ENCODE measurements around the gene SH3PXD2B.
"Not testable (repeated sequence)": the region's sequence is repeated elsewhere in the genome, so short reads cannot be mapped to it uniquely, and the experiment has no call there.

The SH3PXD2B gene

DNA sequence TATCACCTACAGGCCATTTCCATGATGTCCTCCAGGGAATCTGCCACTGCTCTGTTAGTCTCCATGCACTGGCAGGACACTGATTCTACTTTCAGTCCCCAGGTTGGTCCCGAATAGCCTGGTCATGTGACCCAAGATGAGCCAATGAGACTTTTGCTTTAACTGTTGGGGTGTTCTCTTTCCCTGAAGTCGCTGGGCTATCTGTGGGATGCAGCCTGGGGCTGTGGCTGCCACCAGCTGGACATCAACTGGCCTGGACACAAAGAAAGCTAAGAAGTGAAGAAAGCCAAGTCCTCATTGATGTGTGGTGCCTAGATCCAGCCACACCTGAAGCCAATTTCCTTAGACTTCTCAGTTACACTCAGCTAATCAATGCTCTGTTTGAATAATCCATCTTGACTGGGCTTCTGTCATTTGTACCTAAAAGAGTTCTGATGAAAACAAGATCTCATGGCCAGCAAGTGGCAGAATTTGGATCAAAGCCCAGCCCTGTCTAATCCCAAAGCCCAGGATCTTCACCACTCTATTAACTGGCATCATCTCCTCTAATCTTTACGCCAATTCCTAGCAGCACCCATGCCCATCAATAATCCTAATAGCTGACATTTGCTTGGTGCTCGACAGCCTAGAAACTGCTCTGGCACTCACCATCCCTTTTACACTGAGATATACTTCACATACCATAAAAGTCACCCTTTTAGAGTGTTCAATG, 37.0 kb downstream of the SH3PXD2B start:
- DNase-seq = no peak

- DNase-seq = no peak
Measured at GRCh38 chr5:172415362-172416275, 38.7 kb downstream of the SH3PXD2B start.

DNA sequence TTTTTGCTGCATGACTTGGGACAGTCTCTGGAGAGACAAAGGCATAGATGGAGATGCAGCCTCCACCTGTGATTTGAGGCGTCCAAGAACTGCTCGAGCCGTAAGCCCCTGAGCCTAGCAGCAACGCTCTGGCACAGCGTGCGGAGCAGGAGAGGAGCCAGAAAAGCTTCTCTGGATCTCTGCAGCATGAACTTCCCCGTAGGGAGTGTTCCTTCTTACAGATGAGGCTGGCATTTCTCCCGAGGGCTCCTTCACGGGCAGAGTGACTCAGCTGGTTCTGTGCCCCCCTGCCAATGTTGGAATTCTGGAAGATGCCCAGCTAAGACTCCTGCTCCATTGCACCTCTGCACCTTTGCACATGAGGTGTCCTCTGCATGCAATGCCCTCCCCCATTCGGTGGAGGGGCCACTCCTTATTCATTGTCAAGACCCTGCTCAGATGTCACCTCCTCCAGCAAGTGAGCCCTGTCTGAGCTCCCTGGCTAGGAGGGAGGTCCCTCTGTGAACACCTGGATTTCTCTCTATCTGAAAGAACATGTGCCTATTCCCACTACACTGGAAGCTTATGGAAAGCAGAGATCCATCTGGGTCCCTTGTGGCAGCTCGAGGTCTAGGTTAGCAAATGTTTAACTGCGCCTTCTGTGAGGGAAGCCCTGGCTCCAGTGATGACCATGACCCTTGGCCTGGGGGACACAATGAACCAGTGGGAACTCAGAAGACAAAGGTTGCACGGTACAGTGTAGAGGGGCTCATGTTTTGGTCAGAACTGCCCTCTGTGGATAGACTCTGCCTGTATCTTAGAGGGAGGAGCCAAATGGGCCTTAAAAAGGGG, 39.6 kb downstream of the SH3PXD2B start:
- DNase-seq = no peak

DNA sequence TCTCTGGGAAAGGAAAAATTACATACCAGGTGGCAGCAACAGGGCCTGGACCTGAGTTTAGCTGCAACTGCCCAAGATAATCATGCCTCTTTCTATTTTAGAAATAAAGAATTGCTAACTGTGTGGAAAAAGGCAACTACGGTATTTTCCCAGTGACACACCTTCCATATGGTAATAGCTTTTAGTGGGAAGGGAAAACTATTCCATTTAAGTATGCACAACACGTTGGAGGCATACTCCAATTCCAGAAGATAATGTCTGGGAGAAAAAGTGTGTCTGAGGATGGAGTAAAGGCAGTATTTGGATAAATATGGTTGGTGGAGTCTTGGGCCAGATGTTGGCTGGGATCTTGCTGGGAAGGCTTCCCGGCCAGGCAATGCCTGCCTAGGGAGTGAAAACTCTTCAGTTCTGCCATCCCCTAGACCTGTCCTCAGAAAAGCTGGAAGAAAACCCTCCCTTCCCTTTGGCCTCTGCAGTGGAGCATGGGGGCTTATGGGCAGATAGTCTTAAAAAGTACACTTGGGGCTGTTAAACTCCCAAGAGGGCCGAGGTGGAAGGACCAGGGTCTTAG, 40.6 kb downstream of the SH3PXD2B start:
- DNase-seq = no peak

DNA sequence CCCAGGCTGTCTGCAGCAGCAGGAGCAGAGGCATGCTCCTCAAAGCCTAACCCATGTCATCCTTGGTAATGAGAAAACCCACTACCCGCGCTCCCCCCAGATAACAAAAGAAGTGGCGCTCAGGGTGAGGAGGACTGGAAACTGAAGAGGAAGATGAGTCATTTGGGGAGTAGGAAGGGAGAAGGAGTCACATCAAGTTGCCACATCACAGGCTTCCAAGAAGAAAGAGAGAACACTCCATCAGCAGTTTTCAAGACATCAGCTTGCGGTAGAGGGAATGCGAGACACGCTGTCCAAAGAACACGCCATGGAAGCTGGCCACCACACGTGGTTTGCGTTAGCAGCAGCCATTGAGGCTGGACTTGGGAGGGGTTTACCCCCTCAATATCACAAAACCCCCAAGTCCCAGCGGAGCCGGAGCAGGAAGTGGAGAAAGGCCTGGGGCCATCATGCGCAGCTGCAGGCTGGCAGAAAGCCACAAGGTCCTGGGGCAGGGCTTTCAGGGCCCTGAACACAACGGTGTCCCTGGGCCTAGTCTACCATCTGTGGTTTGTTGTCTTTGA, 41.5 kb downstream of the SH3PXD2B start:
- no peak for DNase-seq

- DNase-seq = no peak
Measured at GRCh38 chr5:172411484-172412072, 42.7 kb downstream of the SH3PXD2B start.

- DNase-seq = no peak
Measured at GRCh38 chr5:172410662-172411483, 43.5 kb downstream of the SH3PXD2B start.

DNA sequence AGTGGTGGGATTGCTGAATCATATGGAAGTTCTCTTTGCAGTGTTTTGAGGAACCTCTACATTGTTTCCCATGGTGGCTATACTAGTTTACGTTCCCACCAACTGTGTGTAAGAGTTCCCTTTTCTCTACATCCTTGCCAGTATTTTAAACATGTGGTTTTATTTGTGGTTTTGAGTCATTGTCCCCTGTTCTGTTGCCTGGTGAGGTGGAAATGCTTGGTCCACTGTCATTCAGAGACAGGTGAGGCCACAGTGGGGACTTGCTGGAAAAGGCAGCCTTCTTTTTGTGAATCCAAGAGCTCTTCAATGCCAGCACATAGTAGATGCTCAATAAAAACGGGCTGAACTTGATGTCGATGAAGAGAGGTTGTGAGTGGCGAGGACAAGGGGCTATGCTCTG, 44.2 kb downstream of the SH3PXD2B start:
- no peak for DNase-seq

GRCh38 chr5:172409477-172409876, 44.8 kb downstream of the SH3PXD2B start:
- not testable (repeated sequence) for DNase-seq

DNA sequence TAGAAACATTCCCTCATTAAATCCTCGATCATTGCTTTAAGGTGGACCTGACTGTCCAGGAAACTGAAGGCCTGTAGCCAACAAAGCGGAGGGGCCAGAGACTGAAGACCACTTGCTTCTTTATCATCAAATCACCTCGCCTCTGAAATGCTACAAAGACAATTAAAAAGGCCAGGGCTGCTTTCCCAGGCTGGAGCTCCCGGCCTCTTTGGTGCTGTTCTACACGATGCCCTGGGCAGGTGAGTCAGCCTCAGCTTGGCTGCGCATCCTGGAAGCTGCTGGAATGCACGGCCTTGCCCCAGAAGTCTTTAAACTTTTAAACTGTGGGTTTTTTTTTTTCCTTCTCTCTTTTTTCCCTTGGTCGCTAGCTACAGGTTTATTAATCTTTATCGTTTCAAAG, 46.5 kb downstream of the SH3PXD2B start:
- no peak for DNase-seq

DNA sequence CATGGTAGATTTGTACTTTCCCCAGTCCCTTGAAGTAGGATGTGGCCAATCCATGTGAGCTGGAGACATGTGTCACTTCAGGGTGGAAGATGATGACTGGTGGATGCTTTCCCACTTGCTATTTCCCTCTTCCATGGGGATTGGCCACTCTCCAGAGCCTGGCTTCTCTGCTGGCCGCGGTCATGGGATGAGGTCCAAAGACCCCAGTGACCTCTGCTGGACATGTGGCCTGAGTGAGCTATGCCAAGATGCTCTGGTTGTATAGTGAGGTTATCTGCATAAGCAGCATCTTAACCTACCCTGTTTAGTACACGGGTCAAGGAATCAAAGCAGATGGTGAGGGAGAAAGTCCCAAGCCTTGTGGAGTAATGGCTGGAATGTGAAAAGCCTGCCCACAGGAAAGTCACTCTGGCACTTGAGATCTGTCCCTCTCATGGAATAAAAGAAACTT, 47.1 kb downstream of the SH3PXD2B start:
- DNase-seq = no peak

- no peak for DNase-seq
Measured at GRCh38 chr5:172405226-172406107, 48.9 kb downstream of the SH3PXD2B start.

GRCh38 chr5:172404746-172405145, 49.6 kb downstream of the SH3PXD2B start:
- no peak for DNase-seq

DNA sequence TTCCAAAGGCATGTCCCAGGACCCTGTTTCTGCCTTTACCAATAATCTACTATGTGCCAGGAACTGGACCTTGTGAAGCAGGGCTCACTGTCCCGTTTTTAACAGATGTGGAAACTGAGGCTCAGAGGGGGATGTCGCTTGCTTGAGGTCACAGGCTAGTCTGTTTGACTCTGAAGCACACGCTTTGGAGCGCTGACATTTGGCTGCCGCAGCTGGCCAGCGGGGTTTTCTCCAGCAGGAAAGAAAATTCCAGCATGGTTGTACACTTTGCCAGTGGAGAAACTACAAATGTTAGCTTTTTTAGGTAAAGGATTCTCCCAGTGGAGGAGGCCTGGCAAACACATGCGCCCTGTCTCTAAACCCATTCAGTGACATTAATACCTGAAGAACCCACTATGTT, 50.5 kb downstream of the SH3PXD2B start:
- no peak for DNase-seq

- no peak for DNase-seq
Measured at GRCh38 chr5:172403189-172403796, 51.0 kb downstream of the SH3PXD2B start.

DNA sequence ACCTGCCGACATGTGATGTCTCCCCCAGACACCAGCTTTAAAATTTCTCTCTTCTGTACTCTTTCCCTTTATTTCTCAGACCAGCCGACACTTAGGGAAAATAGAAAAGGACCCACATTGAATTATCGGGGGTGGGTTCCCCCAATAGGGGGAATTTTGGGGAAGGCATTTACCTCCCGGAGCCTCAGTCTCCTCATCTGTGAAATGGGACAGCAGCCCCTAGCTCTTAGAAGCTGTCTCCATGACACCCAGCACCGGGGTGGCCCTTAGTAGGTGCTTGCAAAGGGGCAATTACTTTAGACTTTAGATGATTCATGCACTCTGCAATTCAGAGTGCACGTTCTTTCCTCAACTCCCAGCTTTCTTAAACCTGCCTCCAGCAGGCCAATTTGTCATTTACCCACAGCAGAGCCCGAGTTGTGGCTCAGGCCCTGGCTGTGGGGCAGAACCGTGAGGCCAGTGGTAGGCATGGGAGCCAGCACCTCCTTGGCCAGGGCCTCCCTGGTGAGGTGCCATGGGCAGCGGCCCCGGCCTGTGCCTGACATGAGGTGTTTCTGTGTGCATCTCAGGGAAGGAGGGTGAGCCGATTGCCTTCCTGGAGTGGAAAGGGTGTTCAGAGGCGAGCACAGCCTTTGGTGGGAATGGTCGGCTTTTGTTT, 51.7 kb downstream of the SH3PXD2B start:
- DNase-seq = no peak

GRCh38 chr5:172402031-172402430, 52.3 kb downstream of the SH3PXD2B start:
- DNase-seq = not testable (repeated sequence)

DNA sequence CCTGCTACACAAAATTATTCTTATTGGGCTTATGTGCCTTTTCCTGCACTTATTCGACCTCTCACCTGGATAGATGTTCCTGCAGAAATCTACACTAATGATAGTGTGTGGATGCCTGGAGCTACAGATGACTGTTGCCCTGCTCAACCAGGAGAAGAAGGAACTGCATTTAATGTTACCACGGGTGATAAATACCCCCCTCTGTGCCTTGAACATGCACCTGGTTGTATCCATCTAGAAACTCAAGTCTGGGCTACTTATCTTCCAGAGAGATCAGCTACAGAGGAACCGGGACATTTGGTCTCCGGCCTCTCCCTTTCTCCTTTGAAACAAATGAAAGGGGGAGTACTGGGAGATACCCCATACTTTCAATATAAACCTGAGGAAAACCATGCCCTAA, 54.5 kb downstream of the SH3PXD2B start:
- no peak for DNase-seq

DNA sequence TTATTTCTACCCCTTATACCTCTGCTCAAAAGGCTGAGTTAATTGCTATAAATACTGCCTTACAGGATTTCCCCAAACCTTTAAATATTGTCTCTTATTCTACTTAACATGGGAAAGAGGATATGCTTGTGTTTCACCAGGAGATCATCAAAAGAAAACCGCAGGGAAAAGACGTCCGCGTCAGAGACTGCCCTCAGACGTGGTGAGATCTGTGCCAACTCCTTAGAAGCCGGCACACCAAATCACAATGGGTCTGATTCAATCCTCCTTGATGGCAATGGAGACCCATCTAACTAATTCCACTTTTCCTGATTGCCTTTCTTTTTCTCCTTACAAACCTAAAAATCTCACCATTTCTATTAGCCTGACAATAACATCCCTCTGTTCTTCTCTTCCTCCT, 55.0 kb downstream of the SH3PXD2B start:
- DNase-seq = no peak

Data from activated gamma-delta T cell treated with Interleukin-2 at 50 U/mL for 16 hours (primary cell).